ENCODE measurements around the gene SDK2. TPM values are rescaled to one million over a fixed set of nuclear protein-coding genes. Genes with fewer than 3 reads are reported as not detected.
"Not testable (repeated sequence)": the region's sequence is repeated elsewhere in the genome, so short reads cannot be mapped to it uniquely, and the experiment has no call there.

The SDK2 gene
- total RNA-seq, 2 experiments from 2014 or later, result 0.23 to 0.27 TPM

GRCh38 chr17:73389411-73389810 is 254.8 kb downstream of the SDK2 start:
- CTCF ChIA-PET, result no interaction called here
- POLR2A ChIA-PET, result no interaction called here

- CTCF ChIA-PET, result no interaction called here
- POLR2A ChIA-PET, result no interaction called here
These were observed 255.7 kb downstream of the SDK2 start for GRCh38 chr17:73388578-73388905.

GRCh38 chr17:73387746-73388577 is 256.3 kb downstream of the SDK2 start:
- ChIA-PET POLR2A (no interaction called here), CTCF (no interaction called here)

DNA sequence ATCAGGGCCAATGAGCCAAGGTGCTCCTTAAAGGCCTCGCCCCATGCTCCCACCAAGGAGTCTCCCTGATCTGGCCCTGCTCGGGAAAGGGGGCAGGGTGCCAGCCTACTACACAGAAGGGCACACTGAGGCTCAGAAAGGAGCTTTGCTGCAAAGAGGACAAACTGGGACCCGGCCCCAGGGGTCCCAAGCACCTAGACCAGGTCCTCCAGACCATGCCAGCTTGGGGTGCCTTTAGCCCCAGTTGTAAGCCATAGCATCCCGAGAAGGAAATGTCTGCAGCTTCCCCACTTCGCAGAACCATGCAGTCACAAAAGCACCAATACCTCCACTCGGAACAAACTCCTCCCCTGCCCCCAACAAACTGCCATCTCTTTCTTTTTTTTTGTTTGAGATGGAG is 257.7 kb downstream of the SDK2 start:
- POLR2A ChIA-PET, result no interaction called here
- CTCF ChIA-PET, result no interaction called here

- ChIA-PET POLR2A (no interaction called here), CTCF (no interaction called here)
These were observed 259.3 kb downstream of the SDK2 start for GRCh38 chr17:73384926-73385325.

DNA sequence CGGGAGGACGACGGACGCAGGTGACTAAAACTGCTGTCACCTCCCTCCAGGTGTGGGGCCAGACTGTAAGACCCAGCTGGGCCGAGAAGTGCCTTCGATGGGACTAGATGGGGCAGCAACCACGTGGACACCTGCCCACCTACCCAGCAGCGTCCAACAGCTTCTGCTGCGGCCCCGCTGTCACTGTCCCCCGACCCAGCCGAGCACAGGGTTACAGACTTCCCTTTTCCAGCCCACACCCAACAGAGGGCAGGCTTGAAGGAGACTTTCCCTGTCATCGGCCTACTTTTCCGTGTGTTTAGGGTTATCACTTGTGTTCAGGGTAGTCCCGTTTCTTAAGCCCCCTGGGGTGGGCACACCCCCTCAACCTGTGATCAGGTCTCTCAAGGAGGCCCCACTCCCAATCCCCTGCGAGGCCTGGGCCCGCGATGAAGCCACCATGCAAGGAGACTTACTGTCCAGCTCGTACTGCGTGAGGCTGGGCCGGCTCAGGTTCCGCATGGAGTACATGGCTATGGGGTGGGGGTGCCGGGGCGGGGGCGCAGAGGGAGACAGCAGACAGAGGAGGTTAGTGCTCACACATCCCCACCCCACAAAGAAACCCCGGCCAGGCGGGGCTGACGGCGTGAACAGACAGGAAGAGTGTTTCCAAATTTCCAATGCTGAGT is 263.7 kb downstream of the SDK2 start:
- POLR2A ChIA-PET, result no interaction called here
- CTCF ChIA-PET, result interaction anchor here (0.6 to 1.3 kb wide), 3 partner anchors 10 to 139 kb away, joined by 4 read pairs; no protein-coding TSS in a partner anchor

GRCh38 chr17:73379826-73380225 is 264.4 kb downstream of the SDK2 start:
- POLR2A ChIA-PET, result no interaction called here
- CTCF ChIA-PET, result no interaction called here

DNA sequence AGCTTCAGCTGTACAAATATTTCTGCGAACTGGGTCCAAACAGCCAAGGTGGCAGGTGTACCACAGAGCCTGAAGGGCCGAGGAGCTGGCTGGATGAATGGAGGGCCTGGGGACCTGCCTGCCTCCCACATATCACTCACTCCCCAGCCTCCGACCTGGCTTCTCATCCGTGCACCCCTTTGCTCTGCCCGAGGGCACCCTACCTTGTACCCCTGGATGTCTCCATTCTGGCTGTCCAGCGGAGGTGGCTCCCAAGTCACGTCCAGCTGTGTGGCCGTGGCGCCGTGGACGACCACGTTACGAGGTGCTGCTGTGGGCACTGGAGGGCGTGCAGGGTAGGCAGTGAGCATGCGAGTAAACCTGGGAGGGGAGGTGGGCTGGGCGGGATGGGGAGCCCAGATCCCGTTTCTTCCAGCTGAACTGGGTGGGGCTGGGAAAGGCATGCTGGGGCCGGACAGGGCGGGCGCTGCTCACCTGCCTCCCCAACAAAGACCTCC is 265.2 kb downstream of the SDK2 start:
- CTCF ChIA-PET, result no interaction called here
- POLR2A ChIA-PET, result no interaction called here

- CTCF ChIA-PET, result interaction anchor here (2.1 kb wide), 1 partner anchor 122 kb away, joined by 4 read pairs; no protein-coding TSS in a partner anchor
- POLR2A ChIA-PET, result no interaction called here
These were observed 267.6 kb downstream of the SDK2 start for GRCh38 chr17:73376636-73377035.

- POLR2A ChIA-PET, result no interaction called here
- CTCF ChIA-PET, result interaction anchor here (2.1 kb wide), 1 partner anchor 121 kb away, joined by 4 read pairs; no protein-coding TSS in a partner anchor
These were observed 268.1 kb downstream of the SDK2 start for GRCh38 chr17:73376152-73376551.

DNA sequence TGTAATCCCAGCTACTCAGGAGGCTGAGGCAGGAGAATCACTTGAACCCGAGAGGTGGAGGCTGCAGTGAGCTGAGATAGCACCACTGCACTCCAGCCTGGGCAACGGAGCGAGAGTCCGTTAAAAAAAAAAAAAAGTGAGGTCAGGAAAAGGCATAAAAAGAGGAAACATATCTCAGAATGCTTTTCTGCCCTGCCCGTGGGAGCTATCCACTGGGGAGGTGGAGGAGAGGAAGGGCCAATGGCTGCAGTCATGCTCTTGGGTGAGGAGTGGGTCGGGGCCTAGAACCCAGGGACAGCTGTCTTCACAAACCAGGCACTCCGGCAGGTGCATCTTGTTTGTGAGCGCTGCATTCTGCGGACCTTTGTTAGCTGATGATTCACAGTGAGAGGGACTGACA is 272.4 kb downstream of the SDK2 start:
- CTCF ChIA-PET, result interaction anchor here (1.3 to 7.4 kb wide), 3 partner anchors 118 to 645 kb away, joined by 5 to 62 read pairs (median 45); no protein-coding TSS in a partner anchor
- POLR2A ChIA-PET, result no interaction called here

DNA sequence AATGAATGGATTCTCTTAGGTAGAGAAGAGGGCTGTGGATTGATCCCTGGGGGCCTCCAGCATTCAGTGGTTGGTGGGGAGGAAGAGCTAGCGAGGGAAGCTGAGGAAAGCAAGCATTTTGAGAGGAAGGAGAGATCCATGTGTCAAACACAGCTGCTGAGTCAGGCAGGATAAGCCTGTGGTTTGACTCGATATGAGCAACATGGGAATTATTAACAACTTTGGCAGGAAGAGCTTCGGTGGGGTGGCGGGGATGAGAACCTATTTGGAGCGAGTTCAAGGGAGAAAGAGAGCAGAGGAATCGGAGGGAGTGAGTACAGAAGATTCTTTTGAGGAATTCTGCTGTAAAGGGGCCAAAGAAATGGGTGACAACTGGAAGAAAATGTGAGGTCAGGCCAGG is 273.0 kb downstream of the SDK2 start:
- CTCF ChIA-PET, result interaction anchor here (1.8 to 7.4 kb wide), 3 partner anchors 108 to 645 kb away, joined by 5 to 62 read pairs (median 45); no protein-coding TSS in a partner anchor
- POLR2A ChIA-PET, result no interaction called here

- POLR2A ChIA-PET, result not testable (repeated sequence)
- CTCF ChIA-PET, result interaction anchor here (0.7 to 7.4 kb wide), 16 partner anchors 11 to 810 kb away, joined by 3 to 62 read pairs (median 4); partner anchors contain the start of genes COG1 and SLC39A11
These were observed 274.3 kb downstream of the SDK2 start for GRCh38 chr17:73369817-73370490.

GRCh38 chr17:73369111-73369521 is 275.1 kb downstream of the SDK2 start:
- ChIA-PET CTCF (interaction anchor here (0.7 to 7.4 kb wide), 11 partner anchors 14 to 643 kb away, joined by 3 to 62 read pairs (median 4); partner anchors contain the start of genes COG1 and SLC39A11), POLR2A (no interaction called here)

DNA sequence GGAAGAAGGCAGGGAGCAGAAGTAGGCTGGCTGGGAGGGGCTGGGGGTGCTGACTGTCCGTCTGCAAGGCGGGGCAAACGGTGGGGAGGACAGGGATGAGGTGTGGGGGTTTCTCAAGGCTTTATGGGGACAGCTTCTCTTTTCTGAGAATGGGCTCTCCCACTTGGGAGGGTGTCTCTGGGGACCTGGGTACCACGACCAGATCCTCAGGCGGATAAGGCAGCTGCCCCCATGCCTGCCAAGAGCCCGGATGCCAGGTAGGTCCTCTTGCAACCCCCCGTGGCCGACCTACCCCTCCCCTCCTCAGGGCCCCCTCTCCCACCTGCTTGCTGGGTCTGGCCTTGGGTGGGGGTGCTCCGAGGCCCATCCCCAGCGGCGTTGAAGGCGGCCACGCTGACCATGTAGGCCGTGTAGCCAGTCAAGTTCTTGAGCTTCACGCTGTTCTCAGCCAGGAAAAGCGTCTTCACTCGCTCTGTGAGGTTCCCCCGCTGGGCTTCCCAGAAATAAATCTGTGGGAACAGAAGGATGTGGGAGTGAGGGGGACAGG is 276.1 kb downstream of the SDK2 start:
- POLR2A ChIA-PET, result no interaction called here
- CTCF ChIA-PET, result interaction anchor here (0.7 to 7.4 kb wide), 5 partner anchors 62 to 642 kb away, joined by 3 to 62 read pairs (median 4); no protein-coding TSS in a partner anchor

- ChIA-PET CTCF (interaction anchor here (6.6 to 7.4 kb wide), 2 partner anchors 112 to 640 kb away, joined by 45 to 62 read pairs; no protein-coding TSS in a partner anchor), POLR2A (no interaction called here)
These were observed 278.2 kb downstream of the SDK2 start for GRCh38 chr17:73365906-73366623.

DNA sequence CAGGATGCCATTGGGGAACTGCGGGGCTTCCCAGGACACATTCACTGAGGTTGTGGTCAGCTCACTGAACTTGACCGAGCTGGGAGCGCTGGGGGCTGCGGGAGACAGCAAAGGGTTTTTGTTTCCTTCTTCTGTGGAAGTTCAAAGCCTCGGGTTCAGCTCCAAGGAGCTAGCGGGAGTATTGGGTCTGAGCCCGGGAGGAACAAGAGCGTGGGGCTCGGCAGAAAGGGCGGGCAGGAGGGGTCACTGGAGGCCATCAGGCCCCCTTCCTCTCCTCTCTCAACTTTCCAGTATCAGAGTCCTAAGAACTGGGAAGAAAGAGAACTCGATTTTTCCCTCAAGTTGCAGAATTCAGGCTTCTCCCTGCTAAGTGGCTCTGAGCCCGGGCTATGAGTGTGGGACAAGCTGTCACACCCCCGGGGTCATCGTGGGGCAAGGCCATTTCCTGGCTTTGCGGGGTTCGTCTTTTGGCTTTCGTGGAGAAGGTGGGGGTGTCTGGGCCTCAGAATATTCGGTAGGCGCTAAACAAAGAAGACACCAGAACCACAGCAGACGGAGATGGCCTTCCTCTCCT is 278.9 kb downstream of the SDK2 start:
- CTCF ChIA-PET, result interaction anchor here (6.6 to 7.4 kb wide), 2 partner anchors 111 to 639 kb away, joined by 45 to 62 read pairs; no protein-coding TSS in a partner anchor
- POLR2A ChIA-PET, result no interaction called here

DNA sequence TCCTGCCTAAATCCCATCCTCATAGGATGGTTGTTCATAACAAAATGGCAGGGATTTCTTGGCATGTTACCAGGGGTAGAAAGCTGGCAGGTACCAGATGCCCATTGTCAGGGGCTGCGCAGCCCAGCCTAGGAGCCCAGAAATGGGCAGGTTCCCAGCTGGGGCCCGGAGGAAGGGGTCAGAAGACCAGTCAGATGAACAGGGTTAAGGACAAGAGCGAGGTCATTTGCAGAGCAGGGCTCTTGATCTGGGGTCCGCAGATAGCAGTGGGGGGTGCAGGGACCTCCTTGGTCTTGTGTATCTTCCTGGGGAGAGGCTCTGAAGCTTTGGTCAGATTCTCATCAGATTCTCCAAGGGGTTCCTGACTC is 280.1 kb downstream of the SDK2 start:
- POLR2A ChIA-PET, result no interaction called here
- CTCF ChIA-PET, result no interaction called here

Data from activated CD8-positive, alpha-beta memory T cell treated with anti-CD3 and anti-CD28 coated beads for 36 hours (primary cell).